H9 (cell line): ENCODE data around the gene C1orf21. TPM values are rescaled to one million over a fixed set of nuclear protein-coding genes. Genes with fewer than 3 reads are reported as not detected.

ENCODE experiments used
- DNase-seq: peaks from one replicate; pipeline ENCODE4 v3.0.0-alpha.2; 2017
- H2AFZ ChIP-seq: one replicate; pipeline ENCODE4 v1.6.1; 2013; ENCODE audit warnings: mild to moderate bottlenecking, low read length, control low read depth, moderate library complexity
- H2AK5ac ChIP-seq: 2 replicates; pipeline ENCODE4 v1.6.1; 2013; ENCODE audit warnings: low read length, control low read depth, mixed read lengths; ENCODE audit not compliant: insufficient read length
- H2BK120ac ChIP-seq: one replicate; pipeline ENCODE4 v1.6.1; 2013; ENCODE audit warnings: low read depth, mild to moderate bottlenecking, low read length, control low read depth, inconsistent platforms; ENCODE audit not compliant: poor library complexity, severe bottlenecking
- H2BK12ac ChIP-seq: 2 replicates; pipeline ENCODE4 v1.6.1; 2013; ENCODE audit warnings: low read length, control low read depth, mixed read lengths, low read depth; ENCODE audit not compliant: insufficient read length
- H2BK15ac ChIP-seq: 2 replicates; pipeline ENCODE4 v1.6.1; 2013; ENCODE audit warnings: low read depth, low read length, control low read depth
- H2BK20ac ChIP-seq: one replicate; pipeline ENCODE4 v1.6.1; 2013; ENCODE audit warnings: low read depth, mild to moderate bottlenecking, low read length, control low read depth, inconsistent platforms; ENCODE audit not compliant: poor library complexity, severe bottlenecking
- H2BK5ac ChIP-seq: 2 replicates; pipeline ENCODE4 v1.6.1; 2013; ENCODE audit warnings: low read length, control low read depth, mixed read lengths; ENCODE audit not compliant: insufficient read length
- H3K14ac ChIP-seq: 2 replicates; pipeline ENCODE4 v1.6.1; 2013; ENCODE audit warnings: low read length, control low read depth; ENCODE audit not compliant: insufficient read depth
- H3K18ac ChIP-seq: 2 replicates; pipeline ENCODE4 v1.6.1; 2013; ENCODE audit warnings: low read depth, mild to moderate bottlenecking, mixed read lengths, low read length, control low read depth; ENCODE audit not compliant: insufficient read length
- H3K23ac ChIP-seq: 2 replicates; pipeline ENCODE4 v1.6.1; 2013; ENCODE audit warnings: low read length, control low read depth, mixed read lengths, low read depth; ENCODE audit not compliant: insufficient read length
- H3K23me2 ChIP-seq: 2 replicates; pipeline ENCODE4 v1.6.1; 2013; ENCODE audit warnings: low read depth, mild to moderate bottlenecking, mixed read lengths, low read length, control low read depth; ENCODE audit not compliant: insufficient read length, poor library complexity, severe bottlenecking
- H3K27ac ChIP-seq: 2 replicates; pipeline ENCODE4 v1.5.1; 2013; ENCODE audit warnings: low read length, control low read depth, mixed read lengths, low read depth; ENCODE audit not compliant: insufficient read length
- H3K27me3 ChIP-seq: 2 replicates; pipeline ENCODE4 v1.6.1; 2013; ENCODE audit warnings: low read length, control low read depth, inconsistent platforms; ENCODE audit not compliant: insufficient read depth
- H3K4ac ChIP-seq: 2 replicates; pipeline ENCODE4 v1.6.1; 2013; ENCODE audit warnings: low read depth, mild to moderate bottlenecking, control low read depth, inconsistent platforms, low read length, moderate library complexity
- H3K4me1 ChIP-seq: 2 replicates; pipeline ENCODE4 v1.6.1; 2013; ENCODE audit warnings: low read length, control low read depth, inconsistent platforms; ENCODE audit not compliant: insufficient read depth
- H3K4me2 ChIP-seq: 2 replicates; pipeline ENCODE4 v1.6.1; 2013; ENCODE audit warnings: low read length, control low read depth, mixed read lengths; ENCODE audit not compliant: insufficient read length, insufficient read depth
- H3K56ac ChIP-seq: 2 replicates; pipeline ENCODE4 v1.6.1; 2013; ENCODE audit warnings: low read depth, mild to moderate bottlenecking, mixed read lengths, low read length, control low read depth; ENCODE audit not compliant: insufficient read length
- H3K79me1 ChIP-seq: 2 replicates; pipeline ENCODE4 v1.6.1; 2013; ENCODE audit warnings: low read depth, mild to moderate bottlenecking, moderate library complexity, low read length, control low read depth, inconsistent platforms; ENCODE audit not compliant: insufficient read depth, poor library complexity, severe bottlenecking
- H3K79me2 ChIP-seq: 2 replicates; pipeline ENCODE4 v1.6.1; 2013; ENCODE audit warnings: low read length, control low read depth, inconsistent platforms; ENCODE audit not compliant: insufficient read depth
- H3K9ac ChIP-seq: 2 replicates; pipeline ENCODE4 v1.6.1; 2013; ENCODE audit warnings: low read length, control low read depth, mixed read lengths; ENCODE audit not compliant: insufficient read length; ENCODE audit errors: extremely low read depth
- H3K9me3 ChIP-seq: one replicate; pipeline ENCODE4 v1.6.1; 2013; ENCODE audit warnings: low read depth, low read length, inconsistent platforms; ENCODE audit not compliant: control insufficient read depth
- H3T11ph ChIP-seq: one replicate; pipeline ENCODE4 v1.6.1; 2013; ENCODE audit warnings: mild to moderate bottlenecking, low read length, control low read depth, inconsistent platforms
- H4K20me1 ChIP-seq: one replicate; pipeline ENCODE4 v1.6.1; 2013; ENCODE audit not compliant: control insufficient read depth, insufficient read length, insufficient read depth
- H4K5ac ChIP-seq: 2 replicates; pipeline ENCODE4 v1.6.1; 2013; ENCODE audit warnings: low read depth, mild to moderate bottlenecking, mixed read lengths, low read length, control low read depth; ENCODE audit not compliant: insufficient read length
- H4K8ac ChIP-seq: replicated peaks from 2 replicates; pipeline ENCODE4 v1.6.1; 2013; ENCODE audit warnings: low read length, control low read depth, mixed read lengths, low read depth; ENCODE audit not compliant: insufficient read length
- H4K91ac ChIP-seq: 2 replicates; pipeline ENCODE4 v1.6.1; 2013; ENCODE audit warnings: low read depth, mild to moderate bottlenecking, moderate library complexity, mixed read lengths, low read length, control low read depth; ENCODE audit not compliant: insufficient read length
- H3K27ac Mint-ChIP-seq, 3 experiments: 2 replicates in 2 of 3; 3 replicates in 1 of 3; pipeline ENCODE4 v1.8.0; 2020 to 2021; ENCODE audit warnings: mixed read lengths in 3 of 3, mild to moderate bottlenecking in 1 of 3, moderate library complexity in 1 of 3
- H3K27me3 Mint-ChIP-seq: 2 replicates; pipeline ENCODE4 v1.8.0; 2021; ENCODE audit warnings: low read depth, mild to moderate bottlenecking, moderate library complexity, mixed read lengths
- H3K36me3 Mint-ChIP-seq, 3 experiments: 2 replicates in 2 of 3; 3 replicates in 1 of 3; pipeline ENCODE4 v1.8.0; 2020 to 2021; ENCODE audit warnings: low read depth in 3 of 3, mixed read lengths in 3 of 3; ENCODE audit not compliant: insufficient read depth in 1 of 3
- H3K4me1 Mint-ChIP-seq, 2 experiments: 2 replicates each; pipeline ENCODE4 v1.8.0; 2020; ENCODE audit warnings: mixed read lengths in 2 of 2
- H3K4me3 Mint-ChIP-seq, 2 experiments: 2 replicates in 1 of 2; 3 replicates in 1 of 2; pipeline ENCODE4 v1.8.0; 2020 to 2021; ENCODE audit warnings: mild to moderate bottlenecking in 2 of 2, mixed read lengths in 2 of 2, moderate library complexity in 1 of 2
- H3K9me3 Mint-ChIP-seq, 2 experiments: 2 replicates in 1 of 2; 3 replicates in 1 of 2; pipeline ENCODE4 v1.8.0; 2020; ENCODE audit warnings: mild to moderate bottlenecking in 2 of 2, mixed read lengths in 2 of 2, moderate library complexity in 1 of 2
- WGBS: extraction: QIAGEN DNeasy Blood & Tissue Kit; methylation state at CpG from one replicate; pipeline ENCODE4 v1.1.7; 2013; ENCODE audit warnings: missing lambda C conversion rate, low lambda C conversion rate, mixed read lengths; ENCODE audit not compliant: insufficient read length; ENCODE audit errors: extremely low coverage; 5-methylcytosine and 5-hydroxymethylcytosine counted together
- total RNA-seq: library from RNA; stranded (reverse); gene quantifications from 2 replicates; pipeline ENCODE4 v1.2.1, GENCODE V29; 2021
- TF ChIP-seq, protein P1 (sequence below): fragments of 200-600 bp; sonication (generic); conservative IDR thresholded peaks from 3 replicates; pipeline ENCODE4 v1.8.0; 2021; ENCODE audit warnings: antibody characterized with exemption, mild to moderate bottlenecking

Gene C1orf21
- total RNA-seq, 1 experiment from 2014 or later, result 36.0 TPM

DNA sequence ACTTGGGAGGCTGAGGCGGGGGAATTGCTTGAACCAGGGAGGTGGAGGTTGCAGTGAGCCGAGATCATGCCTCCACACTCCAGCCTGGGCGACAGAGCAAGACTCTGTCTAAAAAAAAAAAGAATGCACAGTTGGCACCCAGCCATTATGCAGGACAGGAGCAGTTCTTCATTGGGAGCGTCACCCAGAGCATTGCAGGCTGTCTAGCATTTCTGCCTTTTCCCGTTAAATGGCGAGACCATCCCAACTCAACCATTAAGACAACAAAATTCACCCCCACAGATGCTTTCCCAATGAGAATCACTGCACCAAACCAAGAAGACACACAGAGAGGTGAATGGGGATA, 262.0 kb downstream of the C1orf21 start:
- TF ChIP-seq, protein P1, sequence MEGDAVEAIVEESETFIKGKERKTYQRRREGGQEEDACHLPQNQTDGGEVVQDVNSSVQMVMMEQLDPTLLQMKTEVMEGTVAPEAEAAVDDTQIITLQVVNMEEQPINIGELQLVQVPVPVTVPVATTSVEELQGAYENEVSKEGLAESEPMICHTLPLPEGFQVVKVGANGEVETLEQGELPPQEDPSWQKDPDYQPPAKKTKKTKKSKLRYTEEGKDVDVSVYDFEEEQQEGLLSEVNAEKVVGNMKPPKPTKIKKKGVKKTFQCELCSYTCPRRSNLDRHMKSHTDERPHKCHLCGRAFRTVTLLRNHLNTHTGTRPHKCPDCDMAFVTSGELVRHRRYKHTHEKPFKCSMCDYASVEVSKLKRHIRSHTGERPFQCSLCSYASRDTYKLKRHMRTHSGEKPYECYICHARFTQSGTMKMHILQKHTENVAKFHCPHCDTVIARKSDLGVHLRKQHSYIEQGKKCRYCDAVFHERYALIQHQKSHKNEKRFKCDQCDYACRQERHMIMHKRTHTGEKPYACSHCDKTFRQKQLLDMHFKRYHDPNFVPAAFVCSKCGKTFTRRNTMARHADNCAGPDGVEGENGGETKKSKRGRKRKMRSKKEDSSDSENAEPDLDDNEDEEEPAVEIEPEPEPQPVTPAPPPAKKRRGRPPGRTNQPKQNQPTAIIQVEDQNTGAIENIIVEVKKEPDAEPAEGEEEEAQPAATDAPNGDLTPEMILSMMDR, result no peak
- H4K5ac ChIP-seq, result no peak overlapping the region
- no peak overlapping the region for H3K23ac ChIP-seq
- H2BK5ac ChIP-seq, result no peak overlapping the region
- no peak overlapping the region for H2BK120ac ChIP-seq
- H3T11ph ChIP-seq, result no peak overlapping the region
- no peak overlapping the region for H2BK20ac ChIP-seq
- no peak overlapping the region for H2BK12ac ChIP-seq
- H3K14ac ChIP-seq, result no peak overlapping the region
- Mint-ChIP-seq H3K36me3 (peaks cover 0 to 3% (median 2%) of the 10 kb centered on the region in 3 experiments; a peak in 3 of 7 replicates), H3K27ac (no peak overlapping the region), H3K9me3 (peaks cover 0 to 6% of the 10 kb centered on the region in 2 experiments; a peak in 2 of 5 replicates), H3K4me1 (no peaks in the 10 kb centered on the region), H3K4me3 (no peak overlapping the region), H3K27me3 (peaks cover 3% of the 10 kb centered on the region)
- no peak overlapping the region for H4K8ac ChIP-seq
- H2BK15ac ChIP-seq, result no peak overlapping the region
- H2AK5ac ChIP-seq, result no peak overlapping the region
- H3K23me2 ChIP-seq, result no peaks in the 10 kb centered on the region
- no peaks in the 10 kb centered on the region for H3K9me3 ChIP-seq
- H3K27ac ChIP-seq, result no peak overlapping the region
- no peak overlapping the region for H3K9ac ChIP-seq
- H4K20me1 ChIP-seq, result no peaks in the 10 kb centered on the region
- H3K4me2 ChIP-seq, result no peak overlapping the region
- no peaks in the 10 kb centered on the region for H3K4me1 ChIP-seq
- DNase-seq, result no peak
- no peak overlapping the region for H2AFZ ChIP-seq
- H3K79me1 ChIP-seq, result no peaks in the 10 kb centered on the region
- no CpG with 5 or more reads among the region's 6 CpGs for WGBS
- no peaks in the 10 kb centered on the region for H3K27me3 ChIP-seq
- no peak overlapping the region for H3K56ac ChIP-seq
- H3K18ac ChIP-seq, result no peak overlapping the region
- no peaks in the 10 kb centered on the region for H3K79me2 ChIP-seq
- H4K91ac ChIP-seq, result no peak overlapping the region
- no peak overlapping the region for H3K4ac ChIP-seq
